GM19463 (cell line): ENCODE results near the gene SHTN1.

Source experiments
- ATAC-seq: cut with Tn5 transposase; IDR thresholded peaks from one replicate; pipeline ENCODE4 v1.9.1; 2021; ENCODE audit warnings: mild to moderate bottlenecking, moderate library complexity; ENCODE audit not compliant: unreplicated experiment

The SHTN1 gene

GRCh38 chr10:116919706-116920105, 85.3 kb downstream of the SHTN1 start:
- ATAC-seq = no peak

DNA sequence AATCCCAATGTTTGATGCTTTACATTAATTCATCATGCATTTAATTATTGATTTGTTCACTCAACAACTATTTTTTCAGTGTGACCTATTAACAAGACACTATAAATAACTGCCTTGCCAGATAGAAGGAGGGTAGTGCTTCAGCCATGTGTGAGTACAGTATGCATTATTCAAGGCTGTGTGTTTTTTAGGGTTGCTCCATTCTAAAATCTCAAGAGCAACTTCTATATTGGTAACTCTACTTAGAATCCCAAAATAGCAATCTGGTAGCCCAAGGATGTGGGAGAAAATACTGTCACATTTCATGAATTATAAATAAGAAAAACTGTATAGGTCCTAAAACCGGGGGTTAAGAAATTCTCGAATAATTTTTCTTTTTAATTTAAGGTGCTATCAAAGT, 85.8 kb downstream of the SHTN1 start:
- ATAC-seq = no peak

DNA sequence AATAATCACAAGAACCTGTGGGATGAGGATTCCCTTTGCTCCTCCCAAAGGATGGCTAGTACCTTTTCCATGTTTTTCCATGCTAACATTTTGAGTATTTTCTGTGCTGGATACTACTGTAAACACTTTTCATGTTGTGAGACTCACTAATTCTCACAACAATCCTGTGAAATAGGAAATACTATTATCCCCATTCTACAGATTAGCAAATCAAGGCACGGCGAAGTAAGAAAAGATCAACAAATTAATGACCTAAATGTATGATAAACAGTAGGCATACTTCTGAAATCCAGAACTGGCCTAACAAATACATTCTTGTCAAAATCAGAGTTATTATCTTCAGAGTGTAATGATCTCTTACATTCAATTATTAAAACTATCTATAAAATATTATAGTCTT, 86.4 kb downstream of the SHTN1 start:
- no peak for ATAC-seq

- no peak for ATAC-seq
Observed at GRCh38 chr10:116917481-116917880, 87.5 kb downstream of the SHTN1 start.

GRCh38 chr10:116915340-116915739, 89.6 kb downstream of the SHTN1 start:
- ATAC-seq = no peak

GRCh38 chr10:116913695-116914094, 91.3 kb downstream of the SHTN1 start:
- no peak for ATAC-seq

DNA sequence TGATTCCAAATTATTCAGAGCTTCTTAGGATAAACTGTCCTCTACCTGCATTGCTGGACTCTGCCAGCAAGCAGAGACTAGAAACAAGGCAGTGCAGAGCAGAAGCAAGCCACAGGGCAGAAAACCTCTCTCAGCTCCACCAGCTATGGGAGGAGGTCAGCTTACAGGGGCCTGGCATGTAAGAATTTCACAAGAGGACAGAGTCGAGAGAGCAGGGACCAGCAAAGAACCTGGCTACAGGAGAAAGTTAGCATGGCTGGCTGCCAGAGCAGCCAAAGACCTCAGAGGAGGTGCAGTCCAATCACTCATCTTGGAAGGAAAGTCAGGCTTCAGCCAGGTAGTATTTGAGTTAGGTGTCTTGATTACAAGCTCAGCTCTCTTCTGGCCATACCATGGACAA, 92.8 kb downstream of the SHTN1 start:
- no peak for ATAC-seq

- no peak for ATAC-seq
Observed at GRCh38 chr10:116910910-116911309, 94.1 kb downstream of the SHTN1 start.

GRCh38 chr10:116909307-116909706, 95.7 kb downstream of the SHTN1 start:
- no peak for ATAC-seq

DNA sequence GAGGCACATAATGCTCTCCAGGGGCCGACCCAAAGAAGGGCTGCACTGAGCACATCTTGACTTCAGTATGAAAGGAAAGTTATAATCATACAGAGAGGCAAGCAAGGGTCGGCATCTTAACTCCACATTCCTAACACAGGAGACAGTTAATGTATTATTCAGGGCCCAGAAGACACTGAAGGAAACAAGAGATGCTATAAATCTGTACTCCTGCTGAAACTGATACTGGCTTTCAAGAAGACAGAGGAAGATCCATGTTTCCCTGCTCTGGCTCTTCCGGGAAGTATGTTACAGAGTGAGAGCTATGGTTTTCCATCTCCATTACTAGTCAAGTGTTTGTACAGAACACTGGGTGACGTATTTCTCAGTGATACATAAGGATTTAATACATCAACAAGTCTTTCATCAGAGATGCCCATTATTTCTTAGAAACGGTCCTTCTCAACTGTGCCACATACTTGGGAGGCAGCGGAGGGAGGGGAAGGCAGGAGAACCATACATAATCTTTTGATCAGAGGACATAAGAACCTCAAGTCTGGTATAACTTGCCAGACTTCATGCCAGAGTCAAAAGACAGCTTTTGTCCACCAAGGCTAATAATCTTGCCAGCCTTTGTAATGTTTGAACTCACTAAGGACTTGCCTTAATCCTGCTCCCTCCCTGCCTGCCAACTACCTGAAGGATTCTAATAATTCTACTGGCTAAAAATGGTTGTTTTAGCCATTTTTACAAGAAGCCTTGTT, 97.6 kb downstream of the SHTN1 start:
- ATAC-seq = no peak

- ATAC-seq = no peak
Observed at GRCh38 chr10:116905845-116906210, 99.2 kb downstream of the SHTN1 start.

GRCh38 chr10:116899626-116900025, 105.4 kb downstream of the SHTN1 start:
- ATAC-seq = no peak

DNA sequence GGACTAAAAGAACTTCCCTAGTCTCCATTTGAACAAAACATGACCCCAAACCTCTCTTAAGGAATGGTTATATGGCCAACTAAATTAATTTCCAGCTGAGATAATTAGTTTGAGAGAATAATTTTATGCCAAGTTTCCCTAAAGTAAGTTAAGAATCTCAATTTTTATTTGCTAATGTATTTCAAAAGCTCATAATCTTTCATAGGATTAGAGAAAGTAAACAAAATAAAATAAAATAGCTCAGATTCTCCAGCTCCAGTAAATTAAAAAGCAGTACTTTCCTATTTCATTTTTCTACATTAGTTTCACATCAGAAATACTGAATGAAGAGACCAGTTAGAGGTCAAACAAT, 111.3 kb downstream of the SHTN1 start:
- ATAC-seq = no peak

GRCh38 chr10:116892907-116893685, 111.9 kb downstream of the SHTN1 start:
- no peak for ATAC-seq

- no peak for ATAC-seq
Observed at GRCh38 chr10:116891208-116891607, 113.8 kb downstream of the SHTN1 start.

GRCh38 chr10:116889066-116889465, 115.9 kb downstream of the SHTN1 start:
- ATAC-seq = no peak

- ATAC-seq = no peak
Observed at GRCh38 chr10:116888380-116889055, 116.5 kb downstream of the SHTN1 start.

- ATAC-seq = no peak
Observed at GRCh38 chr10:116886772-116887171, 118.2 kb downstream of the SHTN1 start.

- ATAC-seq = no peak
Observed at GRCh38 chr10:116882639-116883038, 122.3 kb downstream of the SHTN1 start.

GRCh38 chr10:116880716-116881482, 124.1 kb downstream of the SHTN1 start:
- ATAC-seq = no peak

- ATAC-seq = no peak
Observed at GRCh38 chr10:116879817-116880216, 125.2 kb downstream of the SHTN1 start.
